Peyer's patch (tissue), 4 donors: ENCODE results near the gene RAB11FIP4. TPM values are rescaled to one million over a fixed set of nuclear protein-coding genes. Genes with fewer than 3 reads are reported as not detected.

ENCODE experiments used
- DNase-seq, 3 donors: peaks; one replicate each; pipeline ENCODE4 v3.0.0-alpha.2; 2017 to 2019
- H3K27ac ChIP-seq, 4 donors: fragments of 200-600 bp; sonication (generic); one replicate each; pipeline ENCODE4 v1.5.1; 2016 to 2019
- H3K27me3 ChIP-seq, 2 donors: fragments of 200-600 bp; sonication (generic); one replicate each; pipeline ENCODE4 v1.5.1; 2019
- H3K36me3 ChIP-seq, 3 donors: fragments of 200-600 bp; sonication (generic); one replicate each; pipeline ENCODE4 v1.5.1; 2016 to 2019
- H3K4me1 ChIP-seq, 4 donors: fragments of 200-600 bp; sonication (generic); one replicate each; pipeline ENCODE4 v1.5.1; 2016 to 2019
- H3K4me3 ChIP-seq, 4 donors: fragments of 200-600 bp; sonication (generic); 1 replicate in 3 of 4; 2 replicates in 1 of 4; pipeline ENCODE4 v1.5.1; 2016 to 2019; ENCODE audit warnings: mild to moderate bottlenecking in 1 of 4
- H3K9me3 ChIP-seq, 4 donors: fragments of 200-600 bp; sonication (generic); one replicate each; pipeline ENCODE4 v1.5.1; 2016 to 2019; ENCODE audit warnings: mild to moderate bottlenecking in 1 of 4
- CTCF ChIP-seq, 6 experiments: fragments of 450-650 bp in 4 of 6; fragments of 200-600 bp in 2 of 6; sonication (generic) in 1 of 6; IDR thresholded peaks; one replicate each; pipeline ENCODE4 v1.5.1; 2017 to 2019; ENCODE audit warnings: antibody characterized with exemption in 6 of 6, mild to moderate bottlenecking in 3 of 6, moderate library complexity in 1 of 6
- POLR2A ChIP-seq, 2 donors: fragments of 450-650 bp; IDR thresholded peaks; one replicate each; pipeline ENCODE4 v1.5.1; 2017; ENCODE audit warnings: antibody characterized with exemption in 2 of 2, mild to moderate bottlenecking in 2 of 2, moderate library complexity in 2 of 2
- total RNA-seq, 4 donors: library from RNA; depleted of rRNA; stranded (reverse); fragments of >200 nt; gene quantifications; one replicate each; pipeline ENCODE4 v1.1.0, GENCODE V29; 2016

Gene RAB11FIP4
- total RNA-seq, 4 donors from 2014 or later, result 52.8 to 69.3 (median 64.9) TPM

GRCh38 chr17:31398381-31399311, 7.2 kb downstream of the RAB11FIP4 start:
- Histone ChIP-seq H3K27ac (no peak overlapping the region), H3K27me3 (no peaks in the 10 kb centered on the region), H3K36me3 (no peaks in the 10 kb centered on the region), H3K4me3 (no peak overlapping the region), H3K4me1 (no peaks in the 10 kb centered on the region), H3K9me3 (no peaks in the 10 kb centered on the region)
- DNase-seq, result peak in 1 of 3 donors; percentile 26
- TF ChIP-seq CTCF (IDR thresholded peaks at IDR 0.05), result no peak
- no peak for TF ChIP-seq POLR2A (IDR thresholded peaks at IDR 0.05)

- DNase-seq, result peak in 1 of 3 donors; percentile 32
- H3K4me1 ChIP-seq, result no peaks in the 10 kb centered on the region
- H3K4me3 ChIP-seq, result no peak overlapping the region
- H3K27me3 ChIP-seq, result no peaks in the 10 kb centered on the region
- TF ChIP-seq CTCF (IDR thresholded peaks at IDR 0.05) (no peak), POLR2A (IDR thresholded peaks at IDR 0.05) (no peak)
- no peaks in the 10 kb centered on the region for H3K36me3 ChIP-seq
- H3K9me3 ChIP-seq, result no peaks in the 10 kb centered on the region
- no peak overlapping the region for H3K27ac ChIP-seq
Measured at GRCh38 chr17:31400481-31400950, 9.0 kb downstream of the RAB11FIP4 start.

- H3K4me3 ChIP-seq, result no peak overlapping the region
- no peaks in the 10 kb centered on the region for H3K27me3 ChIP-seq
- H3K36me3 ChIP-seq, result no peaks in the 10 kb centered on the region
Measured at GRCh38 chr17:31401456-31402254, 10.2 kb downstream of the RAB11FIP4 start.

GRCh38 chr17:31404028-31404949, 12.8 kb downstream of the RAB11FIP4 start:
- Histone ChIP-seq H3K27ac (no peak overlapping the region), H3K4me3 (no peak overlapping the region), H3K9me3 (no peaks in the 10 kb centered on the region), H3K27me3 (no peaks in the 10 kb centered on the region), H3K4me1 (no peaks in the 10 kb centered on the region), H3K36me3 (no peaks in the 10 kb centered on the region)
- no peak for TF ChIP-seq POLR2A (IDR thresholded peaks at IDR 0.05)
- TF ChIP-seq CTCF (IDR thresholded peaks at IDR 0.05), result no peak
- DNase-seq, result peak in 1 of 3 donors; percentile 37

More at GRCh38 chr17:31401456-31402254, 10.2 kb downstream of the RAB11FIP4 start:
- H3K27ac ChIP-seq, result no peak overlapping the region
- no peak for TF ChIP-seq CTCF (IDR thresholded peaks at IDR 0.05)
- TF ChIP-seq POLR2A (IDR thresholded peaks at IDR 0.05), result no peak
- no peaks in the 10 kb centered on the region for H3K4me1 ChIP-seq
- no peaks in the 10 kb centered on the region for H3K9me3 ChIP-seq
- DNase-seq, result peak in 1 of 3 donors; percentile 38

GRCh38 chr17:31405890-31406371, 14.5 kb downstream of the RAB11FIP4 start:
- DNase-seq, result no peak
- TF ChIP-seq CTCF (IDR thresholded peaks at IDR 0.05) (no peak), POLR2A (IDR thresholded peaks at IDR 0.05) (no peak)
- Histone ChIP-seq H3K36me3 (no peaks in the 10 kb centered on the region), H3K27ac (no peak overlapping the region), H3K27me3 (no peaks in the 10 kb centered on the region), H3K4me3 (no peak overlapping the region), H3K4me1 (no peaks in the 10 kb centered on the region), H3K9me3 (no peaks in the 10 kb centered on the region)
